Suprapubic skin (tissue), 4 donors: ENCODE results near the gene PEAR1.

Experiments
- POLR2A ChIP-seq, 2 donors: fragments of 450-650 bp; IDR thresholded peaks; one replicate each; pipeline ENCODE4 v1.6.1; 2017; ENCODE audit warnings: antibody characterized with exemption in 2 of 2, mild to moderate bottlenecking in 2 of 2, moderate library complexity in 2 of 2
- POLR2AphosphoS5 ChIP-seq, 3 donors: sonication (generic); formaldehyde crosslinking; IDR thresholded peaks; one replicate each; pipeline ENCODE4 v1.6.1; 2017; ENCODE audit warnings: antibody characterized with exemption in 3 of 3
- TF ChIP-seq, protein P1 (sequence below), 2 donors: fragments of 200-600 bp in 1 of 2; fragments of 450-650 bp in 1 of 2; sonication (generic) in 1 of 2; IDR thresholded peaks; one replicate each; pipeline ENCODE4 v1.5.1; 2016 to 2019; ENCODE audit warnings: antibody characterized with exemption in 2 of 2, mild to moderate bottlenecking in 1 of 2, moderate library complexity in 1 of 2

DNA sequence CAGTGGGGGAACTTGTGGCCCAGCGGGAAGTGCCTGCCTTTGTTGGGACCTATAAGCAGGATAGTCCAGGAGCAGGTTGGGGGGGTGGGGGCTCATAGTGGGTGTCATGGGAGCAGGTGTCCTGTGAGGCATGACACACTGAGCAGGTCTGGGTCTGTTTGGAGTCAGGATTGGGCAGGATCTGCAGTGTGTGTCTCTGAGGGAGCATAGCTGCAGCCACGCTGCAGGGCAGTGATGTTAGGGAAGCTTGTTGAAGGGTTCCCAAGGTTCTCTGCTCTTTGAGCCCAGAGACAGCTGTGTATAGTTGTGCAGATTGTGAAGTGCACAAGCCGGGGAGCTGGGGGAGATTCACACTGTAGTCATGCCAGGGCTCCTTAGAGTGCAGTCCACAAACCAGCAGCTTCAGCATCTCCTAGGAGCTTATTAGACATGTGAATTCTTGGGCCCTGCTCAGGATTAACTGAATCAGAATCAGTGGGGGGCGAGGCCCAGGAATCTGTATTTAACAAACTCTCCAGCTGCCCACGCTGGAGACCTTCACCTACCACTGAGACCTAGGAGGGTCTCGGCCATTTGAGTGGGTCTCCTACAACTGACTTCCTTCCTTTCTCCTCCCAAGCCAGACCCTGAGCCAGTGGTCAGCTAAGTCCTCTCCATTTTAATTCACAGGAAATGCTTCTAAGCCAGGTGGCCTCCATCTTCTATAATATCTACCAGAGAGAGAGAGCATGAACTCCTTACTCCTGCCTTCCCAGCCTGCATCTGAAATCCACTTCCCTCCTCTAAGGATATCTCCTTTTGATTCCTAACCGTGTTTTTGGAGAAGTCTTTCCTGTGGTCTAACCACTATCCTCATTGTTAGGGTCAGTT lies 45.7 kb upstream of the PEAR1 start:
- TF ChIP-seq, protein P1, sequence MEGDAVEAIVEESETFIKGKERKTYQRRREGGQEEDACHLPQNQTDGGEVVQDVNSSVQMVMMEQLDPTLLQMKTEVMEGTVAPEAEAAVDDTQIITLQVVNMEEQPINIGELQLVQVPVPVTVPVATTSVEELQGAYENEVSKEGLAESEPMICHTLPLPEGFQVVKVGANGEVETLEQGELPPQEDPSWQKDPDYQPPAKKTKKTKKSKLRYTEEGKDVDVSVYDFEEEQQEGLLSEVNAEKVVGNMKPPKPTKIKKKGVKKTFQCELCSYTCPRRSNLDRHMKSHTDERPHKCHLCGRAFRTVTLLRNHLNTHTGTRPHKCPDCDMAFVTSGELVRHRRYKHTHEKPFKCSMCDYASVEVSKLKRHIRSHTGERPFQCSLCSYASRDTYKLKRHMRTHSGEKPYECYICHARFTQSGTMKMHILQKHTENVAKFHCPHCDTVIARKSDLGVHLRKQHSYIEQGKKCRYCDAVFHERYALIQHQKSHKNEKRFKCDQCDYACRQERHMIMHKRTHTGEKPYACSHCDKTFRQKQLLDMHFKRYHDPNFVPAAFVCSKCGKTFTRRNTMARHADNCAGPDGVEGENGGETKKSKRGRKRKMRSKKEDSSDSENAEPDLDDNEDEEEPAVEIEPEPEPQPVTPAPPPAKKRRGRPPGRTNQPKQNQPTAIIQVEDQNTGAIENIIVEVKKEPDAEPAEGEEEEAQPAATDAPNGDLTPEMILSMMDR (IDR thresholded peaks at IDR 0.05) = no peak
- TF ChIP-seq POLR2AphosphoS5 (IDR thresholded peaks at IDR 0.05) = no peak
- no peak for TF ChIP-seq POLR2A (IDR thresholded peaks at IDR 0.05)
